Memory B cell (primary cell): ENCODE measurements around the gene XPO4.
"Not testable (repeated sequence)": the region's sequence is repeated elsewhere in the genome, so short reads cannot be mapped to it uniquely, and the experiment has no call there.

Source experiments
- ATAC-seq: fragments of 150-1000 bp; cut with Tn5 transposase; 2 replicates; pipeline ENCODE4 v1.10.0; 2021; ENCODE audit warnings: low read depth, mild to moderate bottlenecking, moderate library complexity
- DNase-seq, 2 donors: peaks; one replicate each; pipeline ENCODE4 v3.0.0; 2022; ENCODE audit warnings: low spot score in 2 of 2
- H3K27ac Mint-ChIP-seq: one replicate; pipeline ENCODE4 v1.8.0; 2022; ENCODE audit warnings: mild to moderate bottlenecking, moderate library complexity, mixed read lengths
- H3K27me3 Mint-ChIP-seq: one replicate; pipeline ENCODE4 v1.8.0; 2022; ENCODE audit warnings: mixed read lengths
- H3K36me3 Mint-ChIP-seq: one replicate; pipeline ENCODE4 v1.8.0; 2022; ENCODE audit warnings: mild to moderate bottlenecking, mixed read lengths
- H3K4me1 Mint-ChIP-seq: one replicate; pipeline ENCODE4 v1.8.0; 2022; ENCODE audit warnings: mixed read lengths
- H3K4me3 Mint-ChIP-seq: one replicate; pipeline ENCODE4 v1.8.0; 2022; ENCODE audit warnings: mild to moderate bottlenecking, moderate library complexity, mixed read lengths
- H3K9me3 Mint-ChIP-seq: one replicate; pipeline ENCODE4 v1.8.0; 2022; ENCODE audit warnings: mixed read lengths

The XPO4 gene

DNA sequence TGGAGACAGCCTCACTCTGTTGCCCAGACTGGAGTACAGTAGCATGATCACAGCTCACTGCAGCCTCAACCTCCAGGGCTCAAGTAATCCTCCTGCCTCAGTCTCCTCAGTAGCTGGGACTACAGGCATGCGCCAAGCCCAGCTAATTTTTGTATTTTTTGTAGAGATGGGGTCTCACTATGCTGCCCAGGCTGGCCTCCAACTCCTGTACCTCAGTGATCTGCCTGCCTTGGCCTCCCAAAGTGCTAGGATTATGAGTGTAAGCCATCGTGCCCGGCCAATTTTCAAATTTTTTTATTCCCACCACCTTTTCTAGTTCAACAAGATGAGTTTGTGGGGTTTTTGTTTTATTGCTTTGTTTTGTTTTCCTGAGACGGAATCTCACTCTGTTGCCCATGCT, 31.7 kb downstream of the XPO4 start:
- H3K27ac Mint-ChIP-seq = no peak overlapping the region
- ATAC-seq (no peak), DNase-seq (no peak)
- H3K4me3 Mint-ChIP-seq = no peak overlapping the region
- H3K4me1 Mint-ChIP-seq = peaks cover 18% of the 10 kb centered on the region
- H3K9me3 Mint-ChIP-seq = no peaks in the 10 kb centered on the region
- H3K36me3 Mint-ChIP-seq = peaks cover 6% of the 10 kb centered on the region
- no peaks in the 10 kb centered on the region for H3K27me3 Mint-ChIP-seq

DNA sequence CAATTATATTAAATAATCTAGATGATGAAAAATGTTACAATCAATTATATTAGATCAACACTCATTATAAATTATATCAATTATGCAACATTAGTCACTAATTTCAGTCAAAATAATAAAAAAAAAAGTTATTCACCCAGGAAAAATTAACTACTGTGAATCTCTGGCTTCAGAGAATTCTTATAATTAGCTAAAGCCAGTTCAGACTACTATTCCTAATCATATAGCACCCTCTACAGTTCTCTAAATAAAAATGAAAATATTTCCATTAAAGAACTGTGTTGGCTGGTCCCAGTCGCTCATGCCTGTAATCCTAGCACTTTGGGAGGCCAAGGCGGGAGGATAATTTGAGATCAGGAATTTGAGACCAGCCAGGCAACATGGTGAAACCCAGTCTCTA, 33.0 kb downstream of the XPO4 start:
- no peak for DNase-seq
- no peak overlapping the region for H3K27ac Mint-ChIP-seq
- H3K4me3 Mint-ChIP-seq = no peak overlapping the region
- peaks cover 14% of the 10 kb centered on the region for H3K4me1 Mint-ChIP-seq
- ATAC-seq = no peak
- H3K9me3 Mint-ChIP-seq = no peaks in the 10 kb centered on the region
- peaks cover 4% of the 10 kb centered on the region for H3K36me3 Mint-ChIP-seq
- H3K27me3 Mint-ChIP-seq = no peaks in the 10 kb centered on the region

DNA sequence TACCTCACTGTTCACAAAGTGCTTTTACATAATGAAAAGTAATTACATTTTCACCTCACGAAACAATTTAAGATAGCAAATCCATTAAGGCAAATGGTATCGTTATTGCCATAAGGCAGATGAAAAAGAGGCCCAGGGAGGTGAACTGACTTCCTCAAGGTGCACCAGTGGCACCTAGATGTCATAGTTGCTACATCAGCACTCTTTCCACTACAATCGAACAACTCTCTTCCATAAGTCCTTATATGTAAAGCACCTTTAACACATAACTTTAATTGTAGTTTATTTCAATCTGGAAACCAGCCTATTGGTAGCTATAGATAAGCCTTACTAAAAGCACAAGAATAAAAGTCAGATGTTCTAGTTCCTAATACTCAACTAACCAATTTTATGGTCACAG, 35.1 kb downstream of the XPO4 start:
- H3K27ac Mint-ChIP-seq = no peak overlapping the region
- H3K9me3 Mint-ChIP-seq = no peaks in the 10 kb centered on the region
- H3K27me3 Mint-ChIP-seq = no peaks in the 10 kb centered on the region
- no peak overlapping the region for H3K4me3 Mint-ChIP-seq
- peaks cover 4% of the 10 kb centered on the region for H3K36me3 Mint-ChIP-seq
- no peak for ATAC-seq
- DNase-seq = no peak
- peaks cover 9% of the 10 kb centered on the region for H3K4me1 Mint-ChIP-seq

DNA sequence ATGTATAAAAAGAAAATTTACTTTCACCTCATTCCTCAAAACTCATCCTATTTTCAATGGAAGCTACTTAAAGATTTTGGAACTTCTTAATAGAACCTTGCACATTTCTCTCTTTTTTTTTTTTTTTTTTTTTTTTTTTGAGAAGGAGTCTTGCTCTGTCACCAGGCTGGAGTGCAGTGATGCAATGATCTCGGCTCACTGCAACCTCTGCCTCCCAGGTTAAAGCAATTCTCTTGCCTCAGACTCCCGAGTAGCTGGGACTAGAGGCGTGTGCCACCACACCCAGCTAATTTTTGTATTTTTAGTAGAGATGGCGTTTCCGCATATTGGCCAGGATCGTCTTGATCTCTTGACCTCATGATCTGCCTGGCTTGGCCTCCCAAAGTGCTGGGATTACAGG, 40.9 kb downstream of the XPO4 start:
- H3K36me3 Mint-ChIP-seq = peaks cover 16% of the 10 kb centered on the region
- H3K9me3 Mint-ChIP-seq, ATAC-seq, H3K4me3 Mint-ChIP-seq, H3K4me1 Mint-ChIP-seq, DNase-seq, H3K27ac Mint-ChIP-seq, H3K27me3 Mint-ChIP-seq: not testable (repeated sequence)

DNA sequence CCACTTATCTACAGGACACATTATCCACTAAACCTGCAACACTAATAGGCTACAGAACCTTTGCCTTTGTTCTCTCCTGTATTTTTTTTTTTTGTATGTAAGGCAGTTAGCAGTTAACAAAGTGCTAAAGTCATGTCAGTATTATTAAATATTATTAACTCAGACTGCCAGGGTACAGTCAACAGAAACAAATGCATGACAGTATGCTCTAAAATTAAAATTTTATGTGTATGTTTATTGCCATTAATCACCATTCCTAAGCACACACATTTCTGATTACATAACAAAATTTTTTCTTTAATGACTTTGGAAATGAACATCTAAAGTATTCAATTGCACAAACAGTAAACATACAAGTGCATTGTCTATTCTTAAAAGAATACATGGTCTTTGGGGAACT, 41.7 kb downstream of the XPO4 start:
- peaks cover 15% of the 10 kb centered on the region for H3K36me3 Mint-ChIP-seq

DNA sequence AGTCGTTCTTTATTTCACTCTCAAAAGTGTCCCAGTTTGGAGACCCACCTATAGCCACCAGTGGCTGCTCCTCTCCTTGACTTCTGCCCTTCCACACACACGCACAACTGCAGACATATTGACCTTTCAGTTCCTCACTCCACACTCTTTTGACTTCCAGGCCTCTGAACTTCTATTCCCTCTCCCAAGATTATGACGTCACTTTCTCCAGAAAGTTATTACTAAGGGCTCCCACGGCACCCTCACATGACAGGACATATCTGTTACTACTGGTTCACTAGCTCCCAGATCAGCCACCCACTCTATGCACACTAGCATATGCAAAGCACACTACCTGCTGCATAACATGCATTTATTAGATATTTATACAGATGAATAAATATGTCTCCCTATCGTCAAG, 45.9 kb downstream of the XPO4 start:
- no peaks in the 10 kb centered on the region for H3K4me1 Mint-ChIP-seq
- H3K4me3 Mint-ChIP-seq = no peak overlapping the region
- no peaks in the 10 kb centered on the region for H3K27me3 Mint-ChIP-seq
- H3K36me3 Mint-ChIP-seq = peaks cover 14% of the 10 kb centered on the region
- DNase-seq (no peak), ATAC-seq (no peak)
- no peak overlapping the region for H3K27ac Mint-ChIP-seq
- no peaks in the 10 kb centered on the region for H3K9me3 Mint-ChIP-seq

More for the DNA sequence above, 41.7 kb downstream of the XPO4 start:
- Mint-ChIP-seq H3K4me3 (no peak overlapping the region), H3K27ac (no peak overlapping the region), H3K9me3 (no peaks in the 10 kb centered on the region), H3K4me1 (no peaks in the 10 kb centered on the region), H3K27me3 (no peaks in the 10 kb centered on the region)
- no peak for ATAC-seq
- DNase-seq = no peak

DNA sequence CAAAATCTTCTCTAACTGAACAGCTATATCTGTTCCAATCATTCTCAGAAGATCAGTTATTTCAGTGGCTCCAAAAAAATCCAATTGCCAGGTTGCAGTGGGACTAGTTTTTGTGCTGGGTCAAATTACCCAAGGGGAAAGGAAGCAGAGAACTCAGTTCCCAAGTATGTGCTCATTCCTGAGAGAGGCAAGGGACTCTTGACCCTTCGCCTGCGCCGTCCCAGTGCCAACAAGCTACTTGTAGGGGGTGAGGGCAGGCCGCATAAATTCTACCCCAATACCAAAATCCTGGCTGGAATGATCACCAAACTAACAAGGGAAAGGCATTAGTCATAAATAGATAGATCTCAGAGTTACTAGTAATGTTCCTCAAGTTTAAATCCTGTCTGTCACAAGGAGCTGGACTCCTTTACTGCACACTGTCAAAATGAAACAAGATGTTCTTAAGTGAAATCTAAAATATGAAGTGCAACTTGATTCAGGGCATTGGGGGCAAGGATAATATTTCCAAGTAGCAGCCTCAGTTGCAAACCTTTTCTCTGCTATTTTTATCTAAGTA, 50.6 kb downstream of the XPO4 start:
- Mint-ChIP-seq H3K4me1 (no peaks in the 10 kb centered on the region), H3K36me3 (peaks cover 9% of the 10 kb centered on the region), H3K27ac (peak overlapping the region; percentile 83), H3K9me3 (no peaks in the 10 kb centered on the region), H3K4me3 (no peak overlapping the region), H3K27me3 (no peaks in the 10 kb centered on the region)
- ATAC-seq (no peak), DNase-seq (no peak)

DNA sequence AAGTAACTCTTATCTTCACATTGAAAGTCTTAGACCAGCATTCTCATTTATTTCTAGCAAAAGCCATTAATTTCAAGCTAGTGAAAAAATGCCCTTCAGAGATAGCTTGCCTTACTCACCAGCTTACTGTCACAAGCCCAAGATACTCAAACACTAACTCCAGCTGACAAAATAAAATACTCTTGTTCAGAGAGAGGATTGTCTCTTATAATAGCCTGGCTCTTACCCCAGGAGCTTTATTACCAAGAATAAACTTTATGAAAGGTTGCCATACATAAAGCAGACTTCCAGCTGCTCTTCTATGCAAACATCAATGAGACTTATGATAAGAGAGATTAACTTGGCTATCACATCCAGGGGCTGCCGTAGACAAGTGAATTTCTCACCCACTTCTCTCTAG, 53.6 kb downstream of the XPO4 start:
- Mint-ChIP-seq H3K27me3 (no peaks in the 10 kb centered on the region), H3K36me3 (peaks cover 5% of the 10 kb centered on the region), H3K9me3 (no peaks in the 10 kb centered on the region), H3K4me1 (no peaks in the 10 kb centered on the region), H3K4me3 (no peak overlapping the region), H3K27ac (peak overlapping the region; percentile 11)
- ATAC-seq (no peak), DNase-seq (no peak)

DNA sequence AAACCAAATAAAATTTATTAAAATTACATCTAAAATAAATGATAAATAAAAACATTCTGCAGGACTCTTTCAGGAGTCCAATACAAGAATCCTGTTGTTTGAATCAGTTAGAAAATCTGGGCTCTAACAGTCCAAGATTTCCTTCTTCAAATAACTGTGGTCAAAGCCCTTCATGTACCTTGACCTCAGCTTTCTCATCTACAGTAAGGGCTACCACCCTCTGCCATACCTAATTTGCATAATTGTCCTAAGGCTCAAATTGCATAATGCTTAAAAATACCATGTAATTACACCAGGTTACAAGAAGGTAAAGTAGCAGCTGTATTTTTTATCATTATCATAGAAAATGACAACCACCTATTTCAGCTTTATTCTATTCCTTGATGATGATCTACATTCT, 54.3 kb downstream of the XPO4 start:
- DNase-seq (no peak), ATAC-seq (no peak)
- H3K4me1 Mint-ChIP-seq = no peaks in the 10 kb centered on the region
- H3K27ac Mint-ChIP-seq = no peak overlapping the region
- H3K4me3 Mint-ChIP-seq = no peak overlapping the region
- peaks cover 6% of the 10 kb centered on the region for H3K36me3 Mint-ChIP-seq
- H3K27me3 Mint-ChIP-seq = no peaks in the 10 kb centered on the region
- H3K9me3 Mint-ChIP-seq = no peaks in the 10 kb centered on the region

DNA sequence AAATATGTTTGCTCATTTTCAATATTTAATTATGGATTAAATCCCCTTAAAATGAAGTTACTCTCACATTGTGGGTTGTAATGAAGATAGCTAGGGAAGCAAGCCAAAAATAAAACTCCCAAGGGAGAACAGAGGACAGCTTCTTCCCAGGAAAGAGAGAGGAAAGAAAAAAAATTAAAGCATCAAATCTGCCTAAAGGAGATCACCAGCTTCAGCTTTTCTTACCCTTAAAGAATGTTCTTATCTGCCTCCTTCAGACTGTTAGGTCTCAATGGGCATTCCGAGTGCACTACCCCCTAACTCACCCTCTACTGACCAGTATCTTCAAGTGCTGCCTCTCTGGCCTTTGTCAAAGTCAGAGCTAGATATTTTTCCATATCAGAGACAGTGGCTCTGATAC, 55.2 kb downstream of the XPO4 start:
- DNase-seq = no peak
- Mint-ChIP-seq H3K4me3 (no peak overlapping the region), H3K27ac (no peak overlapping the region), H3K27me3 (no peaks in the 10 kb centered on the region), H3K9me3 (no peaks in the 10 kb centered on the region), H3K4me1 (no peaks in the 10 kb centered on the region), H3K36me3 (peaks cover 6% of the 10 kb centered on the region)
- no peak for ATAC-seq

DNA sequence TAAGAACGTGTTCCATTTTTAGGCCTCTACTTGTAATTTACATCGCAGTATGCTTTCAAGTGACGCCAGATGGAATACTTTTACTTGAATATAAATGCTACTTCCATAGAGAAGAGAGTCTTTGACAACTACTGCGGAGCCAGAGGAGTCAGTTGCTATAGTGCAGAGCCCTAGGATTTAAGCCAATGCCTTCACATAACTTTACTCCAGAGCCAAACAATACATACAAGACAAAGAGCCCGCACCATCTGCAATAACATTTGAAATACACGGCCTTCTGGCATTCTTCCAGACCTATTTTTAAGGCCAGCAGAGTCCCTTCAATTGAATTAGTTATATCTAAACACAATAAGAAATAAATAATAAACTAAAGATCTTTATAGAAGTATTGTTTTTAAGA, 59.4 kb downstream of the XPO4 start:
- peaks cover 14% of the 10 kb centered on the region for H3K36me3 Mint-ChIP-seq
- DNase-seq (no peak), ATAC-seq (no peak)
- no peak overlapping the region for H3K4me3 Mint-ChIP-seq
- H3K27me3 Mint-ChIP-seq = no peaks in the 10 kb centered on the region
- no peak overlapping the region for H3K27ac Mint-ChIP-seq
- no peaks in the 10 kb centered on the region for H3K9me3 Mint-ChIP-seq
- H3K4me1 Mint-ChIP-seq = no peaks in the 10 kb centered on the region

DNA sequence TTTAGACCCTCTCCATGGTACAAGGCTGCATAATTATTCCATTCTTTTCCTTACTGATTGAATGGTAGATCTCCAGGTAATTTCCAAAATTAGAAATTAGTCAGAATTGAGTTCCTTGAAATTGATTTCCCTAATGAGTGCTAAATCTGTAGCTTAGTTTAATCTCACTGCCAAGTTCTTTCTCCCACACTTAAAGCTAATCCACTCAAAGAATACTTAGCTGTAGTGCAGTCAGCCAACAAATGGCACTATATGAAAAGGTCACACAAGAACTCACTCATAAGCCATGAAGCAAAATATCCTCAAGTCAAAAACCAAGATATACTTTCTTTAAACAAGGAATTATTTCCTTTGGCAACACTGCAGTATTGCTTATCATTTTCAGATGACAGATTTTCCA, 62.0 kb downstream of the XPO4 start:
- Mint-ChIP-seq H3K9me3 (no peaks in the 10 kb centered on the region), H3K36me3 (peaks cover 26% of the 10 kb centered on the region), H3K27ac (no peak overlapping the region), H3K4me3 (no peak overlapping the region), H3K4me1 (no peaks in the 10 kb centered on the region), H3K27me3 (no peaks in the 10 kb centered on the region)
- DNase-seq (no peak), ATAC-seq (no peak)

DNA sequence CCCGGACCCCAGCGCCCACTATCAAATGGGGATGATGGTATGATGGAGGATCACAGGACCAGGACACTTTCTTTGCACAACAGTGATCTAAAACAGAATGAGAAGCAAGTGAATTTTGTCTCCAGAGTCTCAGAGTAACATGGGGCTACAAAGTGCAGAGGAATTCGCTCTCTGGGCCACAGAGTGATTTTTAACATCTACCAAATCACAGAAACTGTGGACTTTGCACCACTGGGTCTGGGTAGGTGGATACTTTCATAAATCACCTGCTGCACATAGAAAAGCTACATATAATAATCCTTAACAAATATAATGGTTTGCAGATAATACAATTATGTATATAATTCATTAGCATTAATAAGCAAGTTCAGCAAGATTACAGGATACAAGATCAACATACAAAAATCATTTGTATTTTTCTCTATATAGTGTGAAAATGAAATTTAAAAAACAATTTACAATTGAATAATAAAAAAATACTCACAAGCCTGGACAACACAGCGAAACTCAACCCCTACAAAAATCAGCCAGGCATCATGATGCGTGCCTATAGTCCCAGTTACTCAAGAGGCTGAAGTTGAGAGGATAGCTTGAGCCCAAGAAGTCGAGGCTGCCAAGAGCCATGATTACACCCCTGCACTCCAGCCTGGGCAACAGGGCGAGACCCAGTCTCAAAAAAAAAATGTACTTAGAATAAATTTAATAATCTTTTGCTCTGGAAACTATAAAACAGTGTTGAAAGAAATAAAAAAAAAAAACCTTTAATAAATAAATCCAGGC, 68.5 kb downstream of the XPO4 start:
- Mint-ChIP-seq H3K4me1 (peaks cover 3% of the 10 kb centered on the region), H3K27me3 (no peaks in the 10 kb centered on the region), H3K27ac (no peak overlapping the region), H3K4me3 (no peak overlapping the region), H3K9me3 (no peaks in the 10 kb centered on the region), H3K36me3 (peaks cover 24% of the 10 kb centered on the region)
- ATAC-seq (no peak), DNase-seq (no peak)

DNA sequence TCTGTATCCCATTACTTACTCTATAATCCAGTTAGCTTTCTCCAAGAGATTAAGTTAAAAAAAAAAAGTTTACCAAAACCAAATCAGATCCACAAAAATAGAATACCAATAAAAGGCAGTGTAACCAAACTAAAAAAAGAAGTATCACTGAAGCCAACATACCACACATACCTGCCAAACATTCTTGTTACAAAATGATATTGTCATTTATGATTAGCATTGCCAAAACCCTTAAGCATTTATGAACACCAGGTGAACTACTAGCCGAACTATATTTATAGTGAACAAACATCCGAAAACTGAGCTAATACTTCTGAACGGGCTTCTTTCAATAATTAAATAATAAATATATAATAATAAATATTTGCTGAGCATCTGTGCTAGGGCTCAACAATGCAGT, 69.7 kb downstream of the XPO4 start:
- Mint-ChIP-seq H3K36me3 (peaks cover 20% of the 10 kb centered on the region), H3K4me1 (peaks cover 10% of the 10 kb centered on the region), H3K9me3 (no peaks in the 10 kb centered on the region), H3K27ac (peak overlapping the region; percentile 56), H3K4me3 (no peak overlapping the region), H3K27me3 (no peaks in the 10 kb centered on the region)
- ATAC-seq (no peak), DNase-seq (no peak)

DNA sequence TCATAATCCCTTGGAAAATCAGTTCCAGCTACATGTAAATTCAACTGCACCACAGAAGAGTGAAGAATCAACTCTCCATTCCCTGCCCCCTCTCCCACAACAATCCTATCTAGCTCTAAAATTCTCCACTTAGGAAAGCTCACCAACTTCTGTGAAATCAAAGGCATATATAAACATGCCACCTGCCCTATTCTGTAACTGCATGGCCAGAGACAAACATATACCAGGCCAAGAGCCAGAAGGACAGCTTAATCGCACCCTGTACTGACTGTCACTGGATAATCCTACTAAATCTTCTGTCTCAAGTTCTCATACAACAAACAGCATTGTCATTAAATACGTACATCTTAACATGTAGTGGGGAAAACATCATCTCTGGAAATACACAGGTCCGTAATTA, 70.6 kb downstream of the XPO4 start:
- DNase-seq (no peak), ATAC-seq (no peak)
- no peaks in the 10 kb centered on the region for H3K9me3 Mint-ChIP-seq
- H3K4me3 Mint-ChIP-seq = no peak overlapping the region
- H3K27me3 Mint-ChIP-seq = no peaks in the 10 kb centered on the region
- peaks cover 10% of the 10 kb centered on the region for H3K4me1 Mint-ChIP-seq
- peaks cover 15% of the 10 kb centered on the region for H3K36me3 Mint-ChIP-seq
- H3K27ac Mint-ChIP-seq = peak overlapping the region; percentile 56
